ENCODE measurements around the gene CYB561.

GRCh38 chr17:63455417-63455816 is 9.3 kb upstream of the CYB561 start:
- TF ChIP-seq CTCF (IDR thresholded peaks at IDR 0.05; ENCODE audit: insufficient read depth, low read depth, low read length): no peak
- TF ChIP-seq EZH2 (IDR thresholded peaks at IDR 0.05; ENCODE audit: insufficient read depth, low read length): no peak
